ENCODE measurements around the gene GNAI1.
"Not testable (repeated sequence)": the region's sequence is repeated elsewhere in the genome, so short reads cannot be mapped to it uniquely, and the experiment has no call there.

Gene GNAI1

GRCh38 chr7:80132594-80132993 is 2.0 kb upstream of the GNAI1 start:
- DNase-seq (ENCODE audit: low spot score) = no peak

DNA sequence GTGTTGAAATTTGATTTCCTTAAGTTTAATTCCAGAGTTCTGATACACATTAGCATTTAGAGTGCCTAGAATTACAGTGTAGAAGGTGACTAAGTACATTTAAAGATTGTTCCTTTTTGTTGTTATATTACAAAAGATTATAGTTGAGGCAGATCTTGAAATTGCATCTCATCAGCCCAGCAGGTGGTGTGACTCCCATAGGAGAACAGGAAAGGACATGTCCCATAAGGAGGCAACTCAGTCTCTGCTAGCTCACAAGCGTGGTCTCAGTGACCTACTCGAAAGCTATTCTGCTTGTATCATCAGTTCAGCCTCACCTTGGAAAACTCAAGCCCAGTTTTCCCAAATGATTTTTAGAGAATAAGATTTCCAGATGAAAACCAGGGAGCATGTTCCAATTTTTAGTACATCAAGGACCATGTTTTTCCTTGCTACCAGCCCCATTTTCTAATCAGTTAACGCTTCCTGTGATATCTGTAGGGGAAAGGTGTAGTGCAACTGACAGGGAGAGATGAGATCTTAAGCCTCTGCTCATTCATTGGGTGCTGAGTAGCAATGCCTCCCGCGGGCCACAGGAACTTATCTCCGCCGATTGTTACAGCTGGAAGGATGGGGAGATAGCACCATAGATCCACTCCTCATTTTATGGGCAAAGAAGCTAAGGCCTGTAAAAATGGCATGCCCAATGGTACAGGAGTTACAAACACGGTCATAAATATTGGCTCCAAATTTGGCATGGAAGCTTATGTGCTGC is 1.1 kb upstream of the GNAI1 start:
- no peak for DNase-seq (ENCODE audit: low spot score)

DNA sequence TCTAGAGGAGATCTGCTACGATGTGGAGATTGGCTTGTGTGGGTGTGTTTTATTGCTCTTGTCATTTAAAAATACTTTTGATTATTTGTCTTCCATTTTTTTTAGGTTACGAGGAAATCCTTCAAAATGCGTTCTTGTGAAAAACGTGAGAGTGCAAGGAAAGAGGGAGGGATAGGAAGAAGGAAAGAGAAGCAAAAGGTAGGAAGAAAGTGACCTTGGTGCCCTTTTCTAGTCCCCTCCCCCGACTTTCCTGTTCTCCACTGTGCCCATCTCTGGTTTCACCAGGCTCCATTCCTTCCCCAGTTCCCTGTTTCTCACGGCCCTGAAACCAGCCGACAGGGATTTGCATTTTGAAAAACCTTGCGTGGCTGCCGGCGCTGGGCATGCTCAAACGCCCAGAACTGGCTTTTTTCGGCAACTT is 506 bp upstream of the GNAI1 start:
- DNase-seq (ENCODE audit: low spot score) = no peak

DNA sequence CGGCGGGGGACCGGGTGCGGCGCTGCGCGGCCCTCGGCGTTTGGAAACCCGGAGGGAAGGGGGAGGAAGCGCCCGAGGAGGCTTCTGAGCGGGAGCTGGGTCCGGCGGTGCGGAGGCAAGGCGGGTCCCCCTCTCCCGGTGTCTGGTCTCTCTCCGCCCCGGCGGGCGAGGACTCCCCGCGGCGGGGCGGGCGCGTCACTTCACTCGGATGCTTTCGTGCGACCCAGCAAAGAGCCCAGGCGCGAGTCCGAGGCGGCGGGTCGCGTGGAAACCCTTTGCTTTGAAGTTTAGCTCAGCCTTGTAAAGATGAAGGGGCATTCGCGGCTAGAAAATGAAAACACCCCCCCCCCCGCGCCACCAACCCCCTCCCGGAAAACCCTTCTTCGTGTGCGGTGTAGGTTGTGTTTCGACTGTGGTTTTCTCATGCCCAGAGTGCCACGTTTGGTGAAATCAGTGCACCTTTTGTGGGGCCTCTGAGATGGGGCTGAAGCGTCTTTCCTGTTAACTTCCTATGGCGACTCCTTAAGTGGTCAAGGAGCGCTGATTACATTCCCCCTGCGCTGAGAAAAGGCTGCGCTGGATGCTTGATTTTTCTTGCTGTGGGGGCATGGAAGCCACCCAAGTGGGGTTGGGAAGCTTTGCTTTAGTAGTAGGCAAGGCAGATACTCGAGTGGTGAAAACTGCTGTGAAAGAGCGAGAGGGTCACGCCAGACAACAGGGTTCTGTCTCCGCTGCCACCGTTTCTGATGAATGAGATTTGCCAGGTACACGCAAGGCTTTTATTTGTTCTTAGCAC is 876 bp downstream of the GNAI1 start:
- peak; percentile 68 for DNase-seq (ENCODE audit: low spot score)

GRCh38 chr7:80136261-80137055 is 1.8 kb downstream of the GNAI1 start:
- peak; percentile 39 for DNase-seq (ENCODE audit: low spot score)

GRCh38 chr7:80137410-80137809 is 2.8 kb downstream of the GNAI1 start:
- DNase-seq (ENCODE audit: low spot score) = no peak

DNA sequence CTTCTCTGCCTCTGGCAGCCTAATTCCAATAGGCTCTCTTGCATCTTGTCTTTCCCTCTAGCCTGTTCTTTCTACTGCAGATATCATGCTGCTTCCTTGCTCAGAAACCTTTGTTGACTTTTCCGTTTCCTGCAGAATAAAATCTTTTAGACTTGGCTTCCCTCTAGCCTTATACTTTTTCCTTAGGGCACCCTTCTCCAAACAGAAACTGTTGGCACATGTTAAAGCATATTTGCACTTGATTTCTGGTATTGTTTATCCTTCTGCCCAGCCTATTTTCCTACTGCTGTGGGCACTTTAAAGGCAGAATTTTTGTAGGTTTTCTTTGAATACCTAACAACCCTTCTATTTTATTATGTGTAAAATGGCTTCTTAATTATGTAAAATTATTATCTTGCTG is 4.6 kb downstream of the GNAI1 start:
- no peak for DNase-seq (ENCODE audit: low spot score)

- DNase-seq (ENCODE audit: low spot score) = no peak
Measured at GRCh38 chr7:80140388-80140787, 5.8 kb downstream of the GNAI1 start.

DNA sequence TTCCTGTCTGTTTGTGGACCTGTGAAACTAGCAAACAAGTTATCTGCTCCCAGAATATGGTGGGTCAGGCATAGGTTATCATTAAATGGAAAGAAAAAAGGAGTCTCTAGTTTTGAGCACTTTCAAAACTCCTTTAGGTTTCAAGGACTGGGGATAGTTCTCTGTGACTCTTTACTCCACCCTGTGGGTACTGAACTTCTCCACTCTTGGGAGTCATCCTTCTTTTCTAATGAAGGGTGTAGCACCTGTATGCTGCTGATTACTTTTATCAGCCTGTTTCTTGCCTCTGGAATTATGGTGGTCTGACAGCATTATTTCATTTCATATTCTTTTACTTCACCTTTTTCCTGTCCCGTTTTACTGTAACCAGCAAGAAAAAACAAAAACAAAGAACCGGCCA is 6.7 kb downstream of the GNAI1 start:
- DNase-seq (ENCODE audit: low spot score) = no peak

- DNase-seq (ENCODE audit: low spot score) = no peak
Measured at GRCh38 chr7:80142853-80143580, 8.4 kb downstream of the GNAI1 start.

GRCh38 chr7:80145780-80146422 is 11.3 kb downstream of the GNAI1 start:
- no peak for DNase-seq (ENCODE audit: low spot score)

- DNase-seq (ENCODE audit: low spot score) = no peak
Measured at GRCh38 chr7:80146545-80147182, 12.0 kb downstream of the GNAI1 start.

DNA sequence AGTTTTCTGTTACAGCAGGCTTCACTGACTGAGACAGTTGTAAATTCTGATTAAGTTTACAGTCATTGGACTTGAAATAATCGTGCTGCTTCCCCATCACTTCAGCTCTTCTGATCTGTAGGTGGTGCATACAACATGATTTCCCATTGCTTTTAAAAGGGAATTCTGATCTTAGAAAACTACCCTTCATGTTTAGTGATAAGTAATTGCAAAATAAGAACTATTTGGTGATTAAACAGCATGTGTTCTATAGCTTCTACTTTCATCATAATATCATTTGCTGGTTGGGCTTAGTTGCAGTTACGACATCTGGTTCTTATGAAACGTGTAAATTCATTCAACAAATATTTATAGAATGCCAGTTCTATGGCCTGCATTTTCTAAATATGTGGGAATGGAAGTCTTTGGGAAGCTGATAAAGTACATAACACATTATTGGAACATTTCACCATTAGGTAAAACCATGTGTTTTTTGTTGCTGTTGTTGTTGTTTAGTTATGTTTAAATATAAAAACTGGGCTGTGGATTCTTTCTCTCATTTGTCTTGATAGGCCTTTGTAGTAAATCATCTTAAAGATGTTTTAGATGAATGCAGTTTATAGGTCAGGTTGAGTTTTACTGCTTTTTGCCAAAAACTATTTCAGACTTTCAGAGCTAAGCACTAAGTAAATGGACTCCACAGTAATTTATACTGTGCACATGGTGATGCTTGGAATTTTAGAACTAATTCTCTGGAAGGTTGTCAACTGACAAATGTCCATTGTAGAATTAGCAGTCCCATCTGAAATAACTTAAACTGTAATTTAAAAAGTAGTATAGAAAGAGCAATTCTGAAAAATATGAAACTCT is 13.1 kb downstream of the GNAI1 start:
- peak; percentile 31 for DNase-seq (ENCODE audit: low spot score)

- DNase-seq (ENCODE audit: low spot score) = peak; percentile 10
Measured at GRCh38 chr7:80150611-80151273, 16.1 kb downstream of the GNAI1 start.

GRCh38 chr7:80151274-80151665 is 16.6 kb downstream of the GNAI1 start:
- peak; percentile 65 for DNase-seq (ENCODE audit: low spot score)

DNA sequence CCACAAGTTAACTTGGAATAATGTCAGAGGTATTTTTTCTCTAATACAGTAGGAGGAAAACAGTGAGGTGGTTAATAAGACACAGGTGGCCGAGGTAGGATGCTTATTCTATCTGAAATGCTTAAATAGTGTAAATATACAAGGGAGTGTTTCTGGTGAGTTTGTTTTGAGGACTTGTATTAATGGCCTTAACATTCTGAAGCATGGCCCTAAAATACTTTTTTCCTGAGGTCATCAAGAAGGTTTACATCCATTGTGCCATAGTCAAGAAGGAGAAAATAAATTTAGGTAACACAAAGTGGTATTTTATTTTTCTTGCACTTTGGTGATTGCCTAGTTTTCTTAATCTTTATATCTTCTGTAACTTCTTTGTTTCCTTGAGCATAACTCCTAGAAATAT is 18.8 kb downstream of the GNAI1 start:
- no peak for DNase-seq (ENCODE audit: low spot score)

DNA sequence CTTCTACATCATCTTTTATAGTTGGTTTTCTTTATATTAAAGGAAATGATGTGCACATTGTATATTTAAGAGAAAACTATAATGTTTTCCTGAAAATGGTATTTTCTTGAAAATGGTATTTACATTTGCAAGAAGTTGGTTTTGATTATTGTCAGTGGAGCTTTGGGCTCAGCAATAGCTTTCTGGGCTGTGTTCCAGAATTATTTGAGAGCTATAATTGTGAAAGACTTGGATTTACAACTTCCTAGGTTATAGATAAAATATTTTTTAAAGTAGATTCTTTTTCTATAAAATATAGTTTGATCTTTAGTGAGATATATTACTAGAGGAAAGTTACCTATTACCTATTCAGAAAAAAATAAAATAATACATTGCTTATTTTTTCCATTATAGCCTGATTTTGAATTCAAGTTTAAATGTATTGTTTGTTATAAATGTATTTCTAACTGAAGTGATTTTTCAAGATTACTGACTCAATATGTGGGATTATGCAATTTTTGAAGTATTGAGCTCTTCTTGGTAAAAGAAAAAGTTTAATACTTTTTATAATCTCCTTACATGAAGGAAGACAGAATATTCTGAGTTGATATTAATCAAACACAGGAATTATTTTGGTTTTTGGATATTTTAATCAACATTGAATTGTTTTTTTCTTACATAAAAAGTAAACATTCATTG is 20.2 kb downstream of the GNAI1 start:
- DNase-seq (ENCODE audit: low spot score) = peak; percentile 22

DNA sequence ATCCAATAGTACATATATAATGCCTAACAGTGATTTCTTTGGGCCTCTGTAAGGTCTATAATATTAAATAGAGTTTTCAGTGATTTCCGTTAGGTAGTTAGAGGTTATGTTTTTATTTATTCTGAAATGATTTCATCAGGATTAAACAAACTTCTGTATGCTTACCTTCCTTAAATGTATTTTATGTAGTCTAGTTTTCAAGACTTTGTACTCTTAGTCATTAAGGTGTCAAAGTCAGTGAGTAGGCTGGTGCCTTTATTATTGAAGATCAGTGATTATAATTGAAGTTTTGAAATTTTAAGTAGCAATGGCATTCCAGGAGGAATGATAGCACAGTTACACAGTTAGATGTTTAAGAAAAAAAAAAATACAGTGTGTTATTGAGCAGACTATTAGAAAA is 20.7 kb downstream of the GNAI1 start:
- DNase-seq (ENCODE audit: low spot score) = no peak

DNA sequence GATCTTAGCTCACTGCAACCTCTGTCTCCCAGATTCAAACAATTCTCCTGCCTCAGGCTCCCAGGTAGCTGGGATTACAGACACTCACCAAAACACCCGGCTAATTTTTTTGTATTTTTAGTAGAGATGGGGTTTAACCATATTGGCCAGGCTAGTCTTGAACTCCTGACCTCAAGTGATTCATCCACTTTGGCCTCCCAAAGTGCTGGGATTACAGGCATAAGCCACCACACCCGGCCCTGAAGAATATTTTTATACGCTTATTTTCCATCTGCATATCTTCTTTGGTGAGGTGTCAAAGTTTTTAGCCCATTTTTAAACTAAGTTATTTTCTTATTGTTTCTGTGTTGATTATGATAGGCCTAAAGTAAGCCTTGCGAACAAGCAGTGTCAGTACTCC is 23.1 kb downstream of the GNAI1 start:
- not testable (repeated sequence) for DNase-seq (ENCODE audit: low spot score)
